ENCODE data around the gene CRABP2. TPM values are rescaled to one million over a fixed set of nuclear protein-coding genes. Genes with fewer than 3 reads are reported as not detected.

CRABP2 gene
- total RNA-seq, 1 donor from 2014 or later = not detected

GRCh38 chr1:156742017-156742416, 36.6 kb upstream of the CRABP2 start:
- DNase-seq (ENCODE audit: low read depth in 2 of 2) = no peak

- DNase-seq (ENCODE audit: low read depth in 2 of 2) = no peak
Measured at GRCh38 chr1:156741481-156741983, 36.1 kb upstream of the CRABP2 start.

GRCh38 chr1:156740741-156741480, 35.5 kb upstream of the CRABP2 start, which contains the start of gene MRPL24:
MRPL24 (minus strand) TSS chr1:156741088; CDS start chr1:156738704, 2,384 bp downstream.
- peak; percentile 99 to 100 for DNase-seq (ENCODE audit: low read depth in 2 of 2)

- no peak for DNase-seq (ENCODE audit: low read depth in 2 of 2)
Measured at GRCh38 chr1:156740237-156740740, 34.9 kb upstream of the CRABP2 start.

- peak in 1 of 2 donors; percentile 28 for DNase-seq (ENCODE audit: low read depth in 2 of 2)
Measured at GRCh38 chr1:156738916-156739315, 33.5 kb upstream of the CRABP2 start.

- no peak for DNase-seq (ENCODE audit: low read depth in 2 of 2)
Measured at GRCh38 chr1:156738407-156738806, 33.0 kb upstream of the CRABP2 start.

GRCh38 chr1:156733989-156734584, 28.7 kb upstream of the CRABP2 start:
- DNase-seq (ENCODE audit: low read depth in 2 of 2) = no peak

GRCh38 chr1:156728599-156729462, 23.4 kb upstream of the CRABP2 start, which contains the start of gene ISG20L2:
ISG20L2 (minus strand) TSS chr1:156728766; CDS start chr1:156727652, 1,114 bp downstream.
- DNase-seq (ENCODE audit: low read depth in 2 of 2) = peak; percentile 98 to 99

- peak; percentile 81 to 85 for DNase-seq (ENCODE audit: low read depth in 2 of 2)
Measured at GRCh38 chr1:156727926-156728598, 22.7 kb upstream of the CRABP2 start, which contains the start of gene METTL25B. METTL25B (plus strand) TSS chr1:156728469; CDS start chr1:156729105, 636 bp downstream.

- DNase-seq (ENCODE audit: low read depth in 2 of 2) = no peak
Measured at GRCh38 chr1:156727492-156727891, 22.1 kb upstream of the CRABP2 start.

GRCh38 chr1:156726549-156727226, 21.3 kb upstream of the CRABP2 start:
- DNase-seq (ENCODE audit: low read depth in 2 of 2) = peak; percentile 80 to 81

GRCh38 chr1:156725683-156726280, 20.4 kb upstream of the CRABP2 start:
- peak; percentile 88 to 92 for DNase-seq (ENCODE audit: low read depth in 2 of 2)

GRCh38 chr1:156721535-156721934, 16.2 kb upstream of the CRABP2 start:
- no peak for DNase-seq (ENCODE audit: low read depth in 2 of 2)

GRCh38 chr1:156721131-156721530, 15.7 kb upstream of the CRABP2 start:
- no peak for DNase-seq (ENCODE audit: low read depth in 2 of 2)

- no peak for DNase-seq (ENCODE audit: low read depth in 2 of 2)
Measured at GRCh38 chr1:156717351-156717750, 12.0 kb upstream of the CRABP2 start.

GRCh38 chr1:156714830-156715229, 9.4 kb upstream of the CRABP2 start:
- DNase-seq (ENCODE audit: low read depth in 2 of 2) = peak in 1 of 2 donors; percentile 36

- no peak for DNase-seq (ENCODE audit: low read depth in 2 of 2)
Measured at GRCh38 chr1:156712626-156713025, 7.2 kb upstream of the CRABP2 start.

- no peak for DNase-seq (ENCODE audit: low read depth in 2 of 2)
Measured at GRCh38 chr1:156711011-156711817, 5.8 kb upstream of the CRABP2 start.

All from lung microvascular endothelial cell (primary cell).